GM19035 (cell line): ENCODE measurements around the gene TGIF1.
"Not testable (repeated sequence)": the region's sequence is repeated elsewhere in the genome, so short reads cannot be mapped to it uniquely, and the experiment has no call there.

Source experiments
- ATAC-seq: cut with Tn5 transposase; IDR thresholded peaks from one replicate; pipeline ENCODE4 v1.9.1; 2021; ENCODE audit not compliant: unreplicated experiment

The TGIF1 gene

DNA sequence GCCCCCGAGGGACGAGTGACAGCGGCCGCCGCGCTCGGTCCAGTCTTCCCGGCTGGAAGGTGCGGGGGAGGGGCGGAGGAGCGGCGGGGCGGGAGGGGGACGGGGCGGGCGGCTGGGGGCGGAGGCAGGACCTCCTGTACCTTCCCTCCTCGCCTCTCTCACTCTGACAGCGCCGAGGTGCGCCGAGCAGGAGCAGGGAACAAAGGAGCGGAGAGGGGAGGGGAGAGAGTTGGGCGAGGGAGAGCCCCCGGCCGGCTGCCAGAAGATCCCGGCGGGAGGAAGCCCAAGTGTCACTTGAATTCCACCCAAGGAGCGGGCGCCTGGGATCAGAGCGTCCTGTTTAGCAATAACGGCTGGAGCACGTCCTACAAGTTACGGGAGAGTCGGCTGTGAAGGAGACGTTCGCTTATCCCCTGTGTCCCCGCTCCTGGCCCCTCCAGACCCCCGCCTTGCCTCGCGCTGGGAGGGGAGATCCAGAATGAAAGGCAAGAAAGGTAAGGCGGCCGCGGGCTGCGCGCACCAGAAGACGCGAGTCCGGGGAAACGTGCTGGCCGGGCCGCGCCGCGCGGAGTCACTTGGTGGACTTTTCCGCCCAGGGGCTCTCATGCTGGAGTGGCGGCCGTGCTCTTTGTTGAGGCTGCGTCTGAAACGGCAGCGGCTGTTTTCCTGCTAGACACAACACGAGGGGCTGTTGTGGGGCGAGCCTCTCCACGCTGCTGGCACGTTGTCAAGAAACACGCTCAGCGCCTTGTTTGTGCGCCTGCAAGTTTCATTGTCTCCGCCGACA lies at the start of gene TGIF1:
Gene TGIF1, plus strand, starts transcription at position 161 of the 787 bp plus-strand sequence. Its CDS starts 318 bp downstream, at position 479.
- ATAC-seq = no peak

DNA sequence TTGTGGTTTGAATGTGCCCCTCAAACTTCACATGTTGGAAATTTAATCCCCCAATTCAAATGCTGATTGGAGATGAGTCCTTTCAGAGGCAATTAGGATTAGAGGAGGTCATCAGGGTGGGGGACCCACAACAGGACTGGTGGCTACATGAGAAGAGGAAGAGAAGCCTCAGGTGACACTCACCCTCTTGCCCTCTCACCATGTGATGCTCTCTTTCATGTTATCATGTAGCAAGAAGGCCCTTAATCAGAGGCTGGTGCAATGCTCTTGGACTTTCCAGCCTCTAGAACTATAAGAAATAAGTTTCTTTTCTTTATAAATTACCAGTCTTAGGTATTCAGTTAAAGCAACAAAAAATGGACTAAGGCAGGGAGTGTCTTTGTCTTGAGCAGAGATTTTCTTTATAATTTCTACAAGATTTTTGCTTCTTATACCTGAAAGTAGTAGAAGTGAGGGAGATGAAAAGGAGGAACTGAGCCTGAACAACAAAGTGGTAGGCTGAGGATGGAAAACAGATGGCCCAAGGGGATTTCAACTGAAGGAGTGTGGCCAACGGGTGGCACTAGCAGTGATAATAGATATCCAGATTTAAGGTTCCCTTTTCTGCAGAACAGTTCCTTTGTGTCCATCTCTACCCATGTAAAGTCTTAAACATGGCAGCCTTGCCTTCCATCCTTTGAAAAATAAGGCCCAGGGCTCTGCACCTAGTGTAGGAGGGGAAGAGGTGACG lies 49.2 kb upstream of the TGIF1 start:
- no peak for ATAC-seq

DNA sequence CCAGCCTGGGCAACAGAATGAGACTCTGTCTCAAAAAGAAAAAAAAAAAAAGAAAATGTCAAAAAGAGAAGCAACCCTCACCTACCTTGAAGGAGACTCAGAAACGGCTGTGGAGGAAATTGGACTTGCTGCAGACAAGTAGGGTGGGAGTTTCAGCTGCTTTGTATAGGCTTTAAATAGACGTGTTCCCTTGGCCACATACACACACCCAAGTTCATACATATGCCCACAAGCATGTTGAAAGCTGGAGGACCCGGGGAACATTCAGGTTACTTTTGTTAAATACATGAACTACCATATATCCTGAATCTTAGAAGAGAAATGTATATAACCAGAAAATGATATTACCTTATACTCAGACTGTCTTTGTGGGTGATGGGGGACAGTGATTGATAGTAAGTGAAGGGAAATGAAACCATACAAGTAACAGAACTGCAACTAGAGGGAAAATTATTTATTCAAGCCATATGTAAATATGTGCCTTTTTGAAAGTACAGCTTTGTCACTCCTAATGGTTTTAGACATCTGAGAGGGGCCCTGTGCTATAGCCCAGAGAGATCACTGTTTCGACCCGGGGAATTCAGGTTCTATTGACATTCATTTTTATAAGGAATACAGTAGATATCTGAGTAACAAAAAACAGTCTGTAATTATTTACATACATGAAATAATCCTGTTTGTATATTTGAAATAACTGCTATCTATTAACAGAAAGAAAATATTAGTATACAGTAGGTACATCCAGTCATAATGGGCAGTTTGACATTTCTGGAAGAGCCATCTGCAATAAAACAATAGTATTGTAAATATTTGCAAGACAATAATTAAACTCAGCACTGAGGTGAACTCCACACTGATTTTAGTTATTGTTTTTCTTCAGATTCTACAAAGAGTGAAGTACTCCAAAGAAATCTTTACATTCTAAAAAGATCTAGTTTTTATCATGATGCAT lies 48.0 kb upstream of the TGIF1 start:
- ATAC-seq = peak; percentile 85

DNA sequence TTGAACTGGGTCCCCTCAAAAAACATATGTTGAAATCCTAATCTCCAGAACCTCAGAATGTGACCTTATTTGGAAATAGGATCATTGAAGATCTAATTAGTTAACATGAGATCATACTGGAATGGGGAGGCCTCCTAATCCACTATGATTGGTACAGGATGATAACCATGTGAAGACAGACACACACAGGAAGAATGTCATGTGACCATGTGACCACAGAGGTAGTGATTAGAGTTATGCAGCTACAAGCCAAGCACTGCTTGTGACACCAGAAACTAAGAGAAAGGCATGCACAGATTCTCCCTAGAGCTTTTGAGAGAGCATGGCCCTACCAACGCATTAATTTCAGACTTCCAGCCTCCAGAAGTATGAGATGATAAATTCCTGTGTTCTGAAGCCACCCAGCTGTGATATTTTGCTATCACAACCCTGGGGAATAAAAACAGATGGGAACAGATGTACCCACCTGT lies 47.0 kb upstream of the TGIF1 start:
- ATAC-seq = no peak

DNA sequence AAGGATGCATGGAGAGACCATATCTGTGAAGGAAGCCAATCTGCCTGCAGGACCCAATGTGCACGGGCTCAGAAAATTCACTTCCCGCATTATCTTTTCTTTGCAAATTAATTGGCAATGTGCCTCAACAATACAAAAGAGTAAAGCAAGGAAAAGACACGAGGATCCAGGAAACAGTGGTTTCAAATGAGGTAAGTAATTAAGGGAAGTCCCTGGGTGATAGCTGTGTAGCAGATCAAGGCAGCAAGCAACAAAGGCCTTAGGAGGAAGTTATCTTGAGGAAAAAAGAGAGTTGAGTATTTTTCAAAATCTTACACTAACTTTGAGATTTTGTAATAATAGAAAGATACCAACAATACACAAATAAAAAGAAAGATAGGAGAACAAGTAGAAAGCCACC lies 44.3 kb upstream of the TGIF1 start:
- ATAC-seq = no peak

DNA sequence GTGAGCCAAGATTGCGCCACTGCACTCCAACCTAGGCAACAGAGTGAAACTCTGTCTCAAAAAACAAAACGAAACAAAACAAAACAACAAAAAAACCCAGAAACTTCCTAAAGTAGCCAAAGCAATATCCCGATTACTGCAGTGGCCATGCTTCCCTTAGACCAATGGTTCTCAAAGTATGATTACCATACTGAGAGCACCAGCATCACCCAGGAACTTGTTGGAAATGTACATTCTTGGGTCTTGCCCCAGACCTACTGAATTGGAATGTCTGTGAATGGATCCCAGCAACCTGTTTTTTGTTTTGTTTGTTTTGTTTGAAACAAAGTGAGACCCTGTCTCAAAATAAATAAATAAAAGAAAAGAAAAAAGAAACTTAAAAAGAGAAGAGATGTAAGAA lies 41.9 kb upstream of the TGIF1 start:
- no peak for ATAC-seq

DNA sequence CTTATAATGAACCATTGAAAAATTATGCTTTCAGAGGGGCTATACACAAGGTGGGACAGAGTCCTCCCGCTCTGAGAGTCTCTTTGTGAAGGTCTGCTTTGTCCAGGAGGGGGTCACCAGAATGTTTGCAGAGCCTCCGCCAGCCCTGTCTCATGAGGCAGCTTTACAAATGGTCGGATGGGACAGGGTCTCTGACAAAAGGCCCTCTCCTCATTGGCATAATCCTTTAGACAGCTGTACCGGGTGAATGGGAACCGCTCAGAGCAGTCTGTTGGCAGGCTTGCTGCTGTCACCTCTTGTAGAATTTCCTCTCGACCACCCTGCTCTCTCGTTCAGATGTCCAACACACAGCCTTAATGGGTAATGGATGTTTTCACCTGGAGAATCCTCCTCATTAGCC lies 40.2 kb upstream of the TGIF1 start:
- ATAC-seq = no peak

DNA sequence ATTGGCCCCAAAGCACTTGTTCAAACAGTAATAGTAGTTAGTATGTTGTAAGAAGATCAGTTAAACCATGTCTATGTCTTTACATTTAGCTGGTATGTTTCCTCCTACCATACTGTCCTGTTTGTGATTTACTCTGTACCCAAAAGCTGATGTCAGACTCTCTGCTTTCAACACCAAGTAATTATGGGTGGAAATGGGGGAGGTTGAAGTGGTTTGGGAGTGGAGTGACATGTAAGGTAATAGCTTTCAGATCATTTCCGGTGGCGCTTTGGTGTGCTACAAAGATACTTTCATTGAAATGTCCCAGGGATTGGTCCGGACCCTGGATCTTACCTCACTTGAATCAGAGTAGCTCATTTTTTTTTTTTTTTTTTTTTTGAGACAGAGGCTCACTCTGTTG lies 39.7 kb upstream of the TGIF1 start:
- ATAC-seq = no peak

DNA sequence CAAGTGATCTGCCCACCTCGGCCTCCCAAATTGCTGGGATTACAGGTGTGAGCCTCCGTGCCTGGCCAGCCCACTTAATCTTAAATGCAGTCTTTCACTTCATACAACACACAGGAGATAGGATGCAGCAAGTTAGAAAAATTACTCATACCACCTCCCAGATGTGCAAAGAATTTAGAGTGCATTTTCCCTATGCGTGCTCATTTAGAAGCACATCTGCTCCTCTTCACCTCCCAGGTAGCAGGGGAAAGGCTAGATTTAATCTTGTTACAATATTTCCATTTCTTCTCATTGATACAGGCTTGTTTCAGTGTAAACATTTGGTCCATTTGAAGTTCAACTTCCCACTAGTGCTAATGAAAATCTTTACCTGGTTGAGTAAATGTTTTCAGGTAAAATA lies 39.1 kb upstream of the TGIF1 start:
- not testable (repeated sequence) for ATAC-seq

DNA sequence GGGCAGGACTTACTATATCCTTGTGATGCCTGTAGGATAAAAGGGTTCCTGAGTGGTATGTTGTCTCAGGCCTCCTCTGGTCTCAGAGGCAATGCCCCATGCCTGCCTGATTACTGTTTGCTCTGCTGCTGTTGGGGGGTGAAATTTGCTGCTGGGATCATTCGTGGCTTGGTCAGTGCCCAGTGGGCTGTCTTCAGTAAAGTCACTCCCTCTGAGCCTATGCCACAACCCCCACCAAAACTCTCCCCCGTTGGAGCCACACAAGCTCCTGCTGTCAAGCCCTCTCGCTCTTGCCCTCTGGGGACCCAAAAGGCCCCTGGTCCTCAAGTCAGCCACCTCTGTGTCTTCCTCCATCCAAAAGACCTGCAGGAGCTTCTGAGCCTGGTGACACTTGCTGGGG lies 38.6 kb upstream of the TGIF1 start:
- ATAC-seq = no peak

DNA sequence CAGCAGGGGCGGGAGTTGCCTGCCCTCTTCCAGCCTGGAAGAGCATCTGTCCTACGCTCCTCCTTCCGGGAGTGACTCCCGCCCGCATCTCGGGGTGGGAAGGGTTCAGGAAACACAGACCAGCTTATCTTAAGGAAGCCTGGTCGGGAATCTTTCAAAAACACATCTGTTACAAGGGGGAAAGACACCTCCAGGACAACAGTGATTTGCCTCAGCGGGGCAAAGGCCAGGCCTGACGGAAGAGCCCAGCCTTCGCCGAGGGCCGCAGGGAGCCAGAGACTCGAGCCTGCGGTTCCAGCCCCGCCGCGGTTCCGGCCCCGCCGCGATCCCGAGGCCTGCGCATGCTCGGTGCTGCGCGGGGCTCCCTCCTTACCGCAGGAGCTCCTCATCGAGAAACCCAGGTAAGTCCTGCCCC lies 38.1 kb upstream of the TGIF1 start:
- ATAC-seq = no peak

DNA sequence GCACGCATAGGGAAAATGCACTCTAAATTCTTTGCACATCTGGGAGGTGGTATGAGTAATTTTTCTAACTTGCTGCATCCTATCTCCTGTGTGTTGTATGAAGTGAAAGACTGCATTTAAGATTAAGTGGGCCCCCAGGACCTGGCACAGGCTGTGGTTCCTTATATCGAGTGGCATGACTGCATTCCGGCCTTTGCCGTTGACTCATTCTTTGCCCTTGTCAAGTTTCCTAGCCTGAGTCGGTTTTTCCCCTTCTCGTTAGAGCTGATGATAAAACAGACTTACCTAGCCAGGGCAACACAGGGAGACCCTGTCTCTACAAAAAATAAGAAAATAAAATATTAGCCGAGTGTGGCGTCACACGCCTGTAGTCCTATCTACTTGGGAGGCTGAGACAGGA lies 37.4 kb upstream of the TGIF1 start:
- not testable (repeated sequence) for ATAC-seq

DNA sequence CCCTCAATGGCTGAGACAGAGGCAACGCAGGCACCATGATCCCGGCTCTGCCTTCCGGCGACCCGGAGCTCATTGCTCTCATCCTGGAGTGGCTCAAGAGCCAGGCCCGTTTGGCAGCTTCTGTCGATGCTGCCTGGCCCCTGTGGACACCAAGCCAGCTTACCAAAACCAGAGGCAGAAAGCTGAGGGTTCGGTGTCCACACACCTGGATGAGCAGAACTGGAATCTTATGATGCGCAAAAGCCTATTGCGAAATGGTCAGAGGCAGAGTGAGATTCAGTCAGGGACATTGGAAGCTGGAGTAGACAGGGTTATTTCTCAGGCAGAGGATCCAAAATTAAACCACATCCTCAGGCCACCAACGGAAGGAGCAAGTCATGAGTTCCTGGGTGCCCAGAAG lies 34.9 kb upstream of the TGIF1 start:
- no peak for ATAC-seq

DNA sequence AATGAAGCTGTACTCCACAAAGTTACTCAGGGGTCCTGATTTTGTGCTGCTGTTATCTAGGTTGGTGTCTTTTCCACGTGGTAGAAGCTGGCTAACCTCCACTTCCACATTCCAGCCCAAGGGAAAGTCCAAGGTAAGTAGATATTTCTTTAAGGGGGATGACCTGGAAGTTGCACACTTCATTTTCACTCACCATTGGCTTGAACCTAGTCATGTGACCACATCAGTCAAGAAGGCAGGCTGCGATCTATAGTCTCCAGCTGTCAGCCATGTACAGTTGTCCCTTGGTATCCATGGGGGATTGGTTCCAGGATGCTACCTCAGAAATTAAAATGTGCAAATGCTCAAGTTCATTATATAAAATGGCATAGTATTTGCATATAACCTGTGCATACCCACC lies 31.9 kb upstream of the TGIF1 start:
- ATAC-seq = no peak

DNA sequence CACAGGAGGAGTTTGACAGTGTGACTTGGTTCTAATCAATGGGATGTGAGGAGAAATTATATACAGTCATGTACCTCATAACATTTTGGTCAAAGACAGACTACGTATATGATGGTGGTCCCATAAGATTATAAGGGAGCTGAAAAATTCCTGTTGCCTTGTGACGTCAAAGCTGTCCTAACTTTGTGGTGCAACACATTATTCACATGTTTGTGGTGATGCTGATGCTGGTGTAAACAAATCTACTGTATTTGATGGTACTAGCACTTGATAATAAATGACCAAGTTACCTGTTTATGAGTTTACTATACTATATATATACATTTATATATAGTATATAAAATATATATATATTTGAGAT lies 29.1 kb upstream of the TGIF1 start:
- no peak for ATAC-seq

DNA sequence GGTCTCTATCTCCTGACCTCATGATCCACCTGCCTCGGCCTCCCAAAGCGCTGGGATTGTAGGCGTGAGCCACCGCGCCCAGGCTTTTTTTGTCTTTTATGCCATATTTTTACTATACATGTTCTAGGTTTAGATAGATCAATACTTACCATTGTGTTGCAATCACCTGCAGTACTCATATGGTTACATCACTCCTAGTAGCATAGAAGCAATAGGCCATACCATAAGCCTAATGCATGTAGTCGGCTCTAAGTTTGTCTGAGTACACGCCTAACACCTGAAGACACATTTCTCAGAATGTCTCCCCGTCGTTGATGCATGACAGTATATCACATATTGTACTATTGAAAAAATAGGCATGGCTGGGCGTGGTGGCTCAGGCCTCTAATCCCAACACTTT lies 27.1 kb upstream of the TGIF1 start:
- ATAC-seq = no peak

DNA sequence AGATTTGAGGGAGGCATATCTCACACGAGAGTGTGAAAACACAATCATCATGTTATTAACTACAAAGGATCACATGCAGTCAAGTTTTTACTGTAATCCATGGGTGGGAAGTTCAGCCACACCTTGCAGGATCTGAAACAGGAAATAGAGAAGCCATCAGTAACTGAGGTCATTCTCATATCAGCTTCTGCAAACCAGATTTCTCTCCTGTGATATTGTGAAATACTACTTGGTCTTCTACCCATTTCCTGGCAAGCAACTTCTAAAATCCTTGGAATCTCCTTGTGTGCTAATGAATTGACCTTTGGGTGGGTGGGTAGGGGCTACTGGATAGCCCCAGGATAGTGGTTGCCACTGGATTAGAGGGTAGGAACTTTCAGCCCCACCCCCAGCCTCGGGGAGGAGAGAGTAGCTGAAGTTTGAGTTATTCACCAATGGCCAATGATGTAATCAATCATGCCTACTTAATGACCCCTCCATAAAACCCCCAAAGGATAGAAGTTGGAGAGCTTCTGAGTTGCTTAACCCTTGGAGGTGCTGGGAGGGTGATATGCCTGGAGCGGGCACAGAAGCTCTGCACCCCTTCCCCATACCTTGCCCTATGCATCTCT lies 25.6 kb upstream of the TGIF1 start:
- ATAC-seq = no peak

DNA sequence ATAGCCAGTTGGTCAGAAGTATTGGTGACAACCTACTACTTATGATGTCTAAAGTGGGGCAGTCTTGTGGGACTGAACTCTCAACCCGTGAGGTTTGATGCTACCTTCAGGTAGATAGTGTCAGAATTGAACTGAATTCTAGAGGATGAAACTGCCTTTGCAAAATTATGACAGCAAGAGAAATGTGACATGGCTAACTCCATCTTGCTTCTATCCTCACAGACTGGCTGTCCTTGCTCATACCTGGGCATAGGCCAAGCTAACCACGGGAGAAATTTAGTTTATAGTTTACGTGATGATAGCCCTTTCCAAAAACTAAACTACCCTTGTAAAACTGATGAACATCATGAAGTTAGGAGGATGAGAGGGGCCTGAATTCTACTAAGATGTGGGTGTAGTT lies 24.9 kb upstream of the TGIF1 start:
- ATAC-seq = no peak

DNA sequence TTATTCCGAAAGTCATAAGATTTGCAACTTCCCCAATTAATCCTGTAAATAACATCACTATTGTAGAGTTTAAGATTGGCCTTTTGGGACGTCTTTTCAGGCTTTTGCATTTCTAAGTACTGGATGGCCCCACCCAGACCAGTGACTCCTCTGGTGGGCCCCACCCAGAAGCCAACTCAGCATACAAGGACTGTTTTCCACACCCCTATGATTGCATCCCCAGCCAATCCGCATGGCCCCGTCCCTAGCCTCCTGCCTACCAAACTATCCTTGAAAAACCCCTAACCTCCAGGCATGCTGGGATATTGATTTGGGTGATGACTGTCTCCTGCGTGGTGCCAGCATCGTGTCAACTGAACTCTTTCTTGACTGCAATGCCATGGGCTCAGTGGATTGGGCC lies 24.5 kb upstream of the TGIF1 start:
- no peak for ATAC-seq

DNA sequence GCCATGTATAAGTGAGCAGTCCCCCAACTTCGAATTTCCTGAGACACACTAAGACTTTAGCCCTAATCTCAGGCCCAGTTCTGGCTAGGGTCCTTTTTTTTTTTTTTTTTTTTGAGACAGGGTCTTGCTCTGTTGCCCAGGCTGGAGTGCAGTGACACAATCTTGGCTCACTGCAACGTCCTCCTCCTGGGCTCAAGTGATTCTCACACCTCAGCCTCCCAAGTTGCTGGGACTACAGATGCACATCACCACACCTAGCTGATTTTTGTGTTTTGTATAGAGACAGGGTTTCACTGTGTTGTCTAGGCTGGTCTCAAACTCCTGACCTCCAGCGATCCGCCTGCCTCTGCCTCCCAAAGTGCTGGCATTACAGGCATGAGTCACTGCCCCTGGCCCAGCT lies 23.9 kb upstream of the TGIF1 start:
- no peak for ATAC-seq

DNA sequence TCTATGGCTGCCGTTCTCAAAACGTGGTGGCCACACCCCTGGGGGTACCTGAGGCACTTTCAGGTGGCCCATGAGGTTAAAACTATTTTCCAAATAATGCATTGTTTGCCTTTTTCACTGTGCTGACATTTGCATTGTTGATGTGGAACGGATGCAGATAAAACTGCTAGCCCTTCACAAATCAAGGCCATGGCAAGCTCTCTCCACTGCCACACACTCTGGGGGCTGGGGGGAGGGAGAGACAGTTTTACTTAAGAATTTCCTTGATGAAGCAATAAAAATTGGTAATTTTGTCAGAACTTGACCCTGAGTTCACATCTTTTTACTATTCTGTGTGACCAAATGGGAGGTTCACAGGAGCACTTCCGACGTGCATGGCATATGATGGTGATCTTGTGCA lies 22.0 kb upstream of the TGIF1 start:
- no peak for ATAC-seq
